ENCODE results near the gene BRINP2.

DNA sequence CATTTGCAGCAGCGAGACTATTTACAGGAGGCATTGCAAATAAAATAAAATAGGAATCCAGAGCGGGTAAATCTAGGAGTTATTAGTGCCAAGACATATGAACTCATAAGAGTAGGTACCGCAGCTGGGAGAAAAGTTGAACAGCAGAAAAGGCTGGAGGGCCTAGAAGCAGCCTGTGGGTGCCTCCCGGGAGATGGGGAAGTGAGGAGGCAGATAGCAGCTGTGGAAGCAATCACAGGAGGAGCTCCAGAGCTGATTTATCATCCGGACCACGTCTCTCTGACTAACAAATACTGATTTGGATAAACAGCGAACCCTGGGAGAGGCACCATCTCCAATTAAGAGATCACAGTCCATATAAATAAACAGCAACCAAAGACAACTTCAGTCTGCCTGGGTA lies 64.6 kb downstream of the BRINP2 start:
- no peak for TF ChIP-seq PPARA (CRISPR knock-in tag; IDR thresholded peaks at IDR 0.05; ENCODE audit: borderline replicate concordance)
- no peak for TF ChIP-seq BACH2 (CRISPR knock-in tag; IDR thresholded peaks at IDR 0.05; ENCODE audit: borderline replicate concordance)
- no peak for TF ChIP-seq ZNF8 (CRISPR knock-in tag; IDR thresholded peaks at IDR 0.05)
- TF ChIP-seq ZNF565 (CRISPR knock-in tag; conservative IDR thresholded peaks at IDR 0.05; ENCODE audit: low read depth): no peak
- no peak for TF ChIP-seq CSDC2 (CRISPR knock-in tag; IDR thresholded peaks at IDR 0.05)
- TF ChIP-seq, protein P1, sequence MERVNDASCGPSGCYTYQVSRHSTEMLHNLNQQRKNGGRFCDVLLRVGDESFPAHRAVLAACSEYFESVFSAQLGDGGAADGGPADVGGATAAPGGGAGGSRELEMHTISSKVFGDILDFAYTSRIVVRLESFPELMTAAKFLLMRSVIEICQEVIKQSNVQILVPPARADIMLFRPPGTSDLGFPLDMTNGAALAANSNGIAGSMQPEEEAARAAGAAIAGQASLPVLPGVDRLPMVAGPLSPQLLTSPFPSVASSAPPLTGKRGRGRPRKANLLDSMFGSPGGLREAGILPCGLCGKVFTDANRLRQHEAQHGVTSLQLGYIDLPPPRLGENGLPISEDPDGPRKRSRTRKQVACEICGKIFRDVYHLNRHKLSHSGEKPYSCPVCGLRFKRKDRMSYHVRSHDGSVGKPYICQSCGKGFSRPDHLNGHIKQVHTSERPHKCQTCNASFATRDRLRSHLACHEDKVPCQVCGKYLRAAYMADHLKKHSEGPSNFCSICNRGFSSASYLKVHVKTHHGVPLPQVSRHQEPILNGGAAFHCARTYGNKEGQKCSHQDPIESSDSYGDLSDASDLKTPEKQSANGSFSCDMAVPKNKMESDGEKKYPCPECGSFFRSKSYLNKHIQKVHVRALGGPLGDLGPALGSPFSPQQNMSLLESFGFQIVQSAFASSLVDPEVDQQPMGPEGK (CRISPR knock-in tag; IDR thresholded peaks at IDR 0.05; ENCODE audit: borderline replicate concordance): no peak
- TF ChIP-seq SNAI2 (CRISPR knock-in tag; IDR thresholded peaks at IDR 0.05): no peak
- TF ChIP-seq TCF4 (CRISPR knock-in tag; IDR thresholded peaks at IDR 0.05; ENCODE audit: borderline replicate concordance): no peak
- no peak for TF ChIP-seq RARB (CRISPR knock-in tag; IDR thresholded peaks at IDR 0.05)
- TF ChIP-seq, protein P2, sequence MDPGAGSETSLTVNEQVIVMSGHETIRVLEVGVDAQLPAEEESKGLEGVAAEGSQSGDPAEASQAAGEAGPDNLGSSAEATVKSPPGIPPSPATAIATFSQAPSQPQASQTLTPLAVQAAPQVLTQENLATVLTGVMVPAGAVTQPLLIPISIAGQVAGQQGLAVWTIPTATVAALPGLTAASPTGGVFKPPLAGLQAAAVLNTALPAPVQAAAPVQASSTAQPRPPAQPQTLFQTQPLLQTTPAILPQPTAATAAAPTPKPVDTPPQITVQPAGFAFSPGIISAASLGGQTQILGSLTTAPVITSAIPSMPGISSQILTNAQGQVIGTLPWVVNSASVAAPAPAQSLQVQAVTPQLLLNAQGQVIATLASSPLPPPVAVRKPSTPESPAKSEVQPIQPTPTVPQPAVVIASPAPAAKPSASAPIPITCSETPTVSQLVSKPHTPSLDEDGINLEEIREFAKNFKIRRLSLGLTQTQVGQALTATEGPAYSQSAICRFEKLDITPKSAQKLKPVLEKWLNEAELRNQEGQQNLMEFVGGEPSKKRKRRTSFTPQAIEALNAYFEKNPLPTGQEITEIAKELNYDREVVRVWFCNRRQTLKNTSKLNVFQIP (CRISPR knock-in tag; IDR thresholded peaks at IDR 0.05; ENCODE audit: borderline replicate concordance, low read depth): no peak
- no peak for TF ChIP-seq ZFP30 (CRISPR knock-in tag; IDR thresholded peaks at IDR 0.05)
- TF ChIP-seq ESRRG (CRISPR knock-in tag; IDR thresholded peaks at IDR 0.05): no peak
- TF ChIP-seq ISL1 (CRISPR knock-in tag; IDR thresholded peaks at IDR 0.05): no peak
